HG02798 (cell line): Measurements from ENCODE around the gene LSM14A.
A peak's percentile ranks its signal among the peaks of the same experiment; 100 is the strongest.
"Not testable (repeated sequence)": the region's sequence is repeated elsewhere in the genome, so short reads cannot be mapped to it uniquely, and the experiment has no call there.

Source experiments
- ATAC-seq: cut with Tn5 transposase; IDR thresholded peaks from one replicate; pipeline ENCODE4 v1.9.1; 2021; ENCODE audit warnings: mild to moderate bottlenecking; ENCODE audit not compliant: unreplicated experiment, poor library complexity

Gene LSM14A

DNA sequence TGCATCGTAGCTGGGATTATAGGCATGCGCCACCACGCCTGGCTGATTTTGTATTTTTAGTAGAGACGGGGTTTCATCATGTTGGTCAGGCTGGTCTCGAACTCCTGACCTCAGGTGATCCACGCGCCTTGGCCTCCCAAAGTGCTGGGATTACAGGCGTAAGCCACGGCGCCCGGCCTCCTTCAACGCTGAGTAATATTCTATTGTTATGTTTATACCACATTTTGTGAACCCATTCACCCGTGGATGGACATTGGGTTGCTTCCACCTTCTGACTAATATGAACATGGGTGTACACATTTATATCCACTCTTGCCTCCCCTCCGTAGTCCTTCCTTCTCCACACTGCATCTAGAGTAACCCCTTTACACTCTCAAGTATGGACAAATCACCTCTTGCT is 80.9 kb downstream of the LSM14A start:
- not testable (repeated sequence) for ATAC-seq

DNA sequence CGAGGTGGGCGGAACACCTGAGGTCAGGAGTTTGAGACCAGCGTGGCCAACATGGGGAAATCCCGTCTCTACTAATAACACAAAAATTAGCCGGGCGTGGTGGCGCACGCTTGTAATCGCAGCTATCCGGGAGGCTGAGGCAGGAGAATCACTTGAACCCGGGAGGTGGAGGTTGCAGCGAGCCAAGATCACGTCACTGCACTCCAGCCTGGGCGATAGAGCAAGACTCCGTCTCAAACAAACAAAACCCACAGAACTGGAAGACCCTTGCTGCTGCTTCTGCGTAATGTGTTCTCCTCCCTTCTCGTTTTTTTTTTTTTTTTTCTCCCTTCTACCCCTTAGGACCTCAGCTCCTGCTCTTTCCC is 81.4 kb downstream of the LSM14A start:
- ATAC-seq, result not testable (repeated sequence)

DNA sequence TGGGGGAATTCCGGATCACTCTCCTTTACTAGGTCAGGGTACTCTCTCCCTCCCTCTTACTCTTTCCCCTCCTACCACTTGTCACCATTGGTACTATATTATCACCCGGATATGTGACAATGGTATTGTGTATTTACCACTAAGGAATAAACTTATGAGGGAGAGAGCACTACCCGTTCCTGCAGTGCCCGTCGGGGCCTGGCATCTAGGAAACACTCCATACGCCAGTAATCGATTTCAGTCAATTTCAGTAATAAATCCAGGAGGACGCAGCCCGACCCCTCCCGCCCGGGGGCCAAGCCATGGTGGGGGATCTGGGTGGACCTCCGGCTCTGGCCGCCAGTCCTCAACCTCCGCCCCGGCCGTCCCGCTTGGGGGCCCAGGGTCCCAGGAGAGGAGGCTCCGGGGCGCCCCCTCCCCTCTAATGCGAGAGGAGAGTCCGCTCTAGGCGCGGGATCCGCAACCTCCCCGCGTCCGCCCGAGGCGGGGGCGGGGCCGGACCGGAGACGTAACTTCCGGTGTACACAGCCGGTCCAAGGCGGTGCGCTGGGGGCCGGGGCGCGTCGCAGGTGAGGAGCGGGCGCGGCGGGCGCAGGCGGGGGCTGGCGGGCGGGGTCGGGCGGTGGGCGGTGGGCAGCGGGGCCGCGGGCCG is 81.9 kb downstream of the LSM14A start, which contains the start of gene GARRE1:
Gene GARRE1, plus strand, starts transcription at position 509 of the 652 bp plus-strand sequence. CDS start 45,920 bp downstream, outside the sequence.
- peak; percentile 91 for ATAC-seq

- ATAC-seq, result peak; percentile 63
Observed at GRCh38 chr19:34254698-34255432, 82.6 kb downstream of the LSM14A start.

- ATAC-seq, result no peak
Observed at GRCh38 chr19:34255546-34255945, 83.2 kb downstream of the LSM14A start.

GRCh38 chr19:34256835-34257558 is 84.7 kb downstream of the LSM14A start:
- ATAC-seq, result no peak

GRCh38 chr19:34257559-34257924 is 85.2 kb downstream of the LSM14A start:
- no peak for ATAC-seq

DNA sequence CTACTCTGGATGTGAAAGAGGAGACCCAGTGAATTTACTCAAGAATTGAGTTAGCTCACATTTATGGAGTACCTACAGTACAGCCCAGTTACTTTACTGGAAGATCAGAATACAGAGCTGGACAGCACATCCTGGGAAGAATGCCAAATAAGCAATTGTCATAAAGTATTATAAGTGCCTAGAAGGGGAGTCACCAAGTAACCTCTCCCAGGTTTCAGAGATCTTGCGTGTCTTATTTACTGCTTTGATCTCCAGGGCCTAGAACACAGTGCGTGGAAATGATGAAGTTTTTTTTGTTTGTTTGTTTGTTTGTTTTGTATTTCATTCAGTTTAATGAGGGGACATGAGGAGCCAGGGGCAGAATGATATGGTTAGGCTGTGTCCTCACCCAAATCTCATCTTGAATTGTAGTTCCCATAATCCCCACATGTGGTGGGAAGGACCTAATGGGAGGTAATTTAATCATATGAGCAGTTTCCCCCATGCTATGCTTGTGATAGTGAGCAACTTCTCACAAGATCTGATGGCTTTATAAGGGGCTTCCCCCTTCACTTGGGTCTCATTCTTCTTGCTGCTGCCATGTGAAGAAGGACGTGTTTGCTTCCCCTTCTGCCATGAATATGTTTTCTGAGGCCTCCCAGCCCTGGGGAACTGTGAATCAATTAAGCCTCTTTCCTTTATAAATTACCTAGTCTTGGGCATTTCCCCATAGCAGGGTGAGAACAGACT is 87.2 kb downstream of the LSM14A start:
- ATAC-seq, result no peak

DNA sequence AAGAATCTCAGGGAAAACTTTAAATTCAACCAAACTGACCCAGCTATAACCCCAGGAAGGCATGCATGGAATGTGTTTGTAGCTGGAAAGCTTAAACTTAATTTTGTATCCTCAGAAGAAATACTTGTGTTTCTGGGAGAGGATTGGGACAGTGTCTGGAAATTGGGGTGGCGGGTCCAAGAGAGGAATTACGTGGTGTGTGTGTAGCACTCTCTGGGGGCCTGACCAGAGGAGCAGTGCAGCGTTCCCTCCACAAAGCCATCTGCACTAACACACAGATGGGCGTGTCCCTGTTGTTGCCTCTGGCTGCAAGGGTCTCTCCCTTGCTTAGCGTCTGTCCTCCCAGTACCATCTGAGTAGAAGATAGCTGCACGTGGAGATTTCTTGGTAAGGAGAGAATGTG is 88.5 kb downstream of the LSM14A start:
- ATAC-seq, result no peak

GRCh38 chr19:34261334-34262109 is 89.2 kb downstream of the LSM14A start:
- ATAC-seq, result no peak

GRCh38 chr19:34263745-34264237 is 91.5 kb downstream of the LSM14A start:
- ATAC-seq, result no peak

- no peak for ATAC-seq
Observed at GRCh38 chr19:34265221-34265650, 92.9 kb downstream of the LSM14A start.

DNA sequence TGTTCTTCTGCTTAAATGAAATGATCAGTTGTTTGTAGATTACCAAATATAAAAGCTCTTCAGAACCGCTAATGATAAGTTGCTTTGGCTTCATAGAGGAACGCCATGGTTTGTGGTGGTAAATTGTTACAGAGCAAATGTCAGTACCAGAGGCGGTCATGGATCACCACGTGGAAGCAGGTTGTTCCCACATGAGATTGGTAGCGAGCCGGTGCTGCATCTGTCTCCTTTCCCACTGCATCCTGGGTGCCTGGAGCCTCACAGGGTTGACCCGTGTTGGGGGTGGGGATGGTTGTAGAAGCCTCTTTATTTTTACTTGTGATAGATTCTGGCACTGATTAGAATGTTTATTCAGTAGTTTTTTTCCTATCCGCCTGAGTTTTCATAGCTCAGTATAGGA is 96.8 kb downstream of the LSM14A start:
- ATAC-seq, result no peak

DNA sequence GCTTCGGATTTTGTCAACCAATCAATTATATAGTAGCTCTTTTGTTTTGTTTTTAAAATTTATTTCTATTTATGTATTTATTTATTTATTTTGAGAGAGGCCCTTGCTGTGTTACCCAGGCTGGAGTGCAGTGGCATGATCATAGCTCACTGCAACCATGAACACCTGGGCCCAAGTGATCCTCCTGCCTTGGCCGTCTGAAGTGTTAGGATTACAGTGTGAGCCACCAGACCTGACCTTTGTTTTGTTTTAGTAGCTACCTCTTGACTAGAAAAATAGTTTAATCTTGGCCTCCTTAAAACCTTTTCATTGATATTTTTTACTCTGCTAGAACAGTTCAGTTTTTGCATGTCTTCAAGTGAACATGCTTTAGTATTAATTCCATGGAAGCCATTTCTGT is 97.2 kb downstream of the LSM14A start:
- no peak for ATAC-seq

- no peak for ATAC-seq
Observed at GRCh38 chr19:34269968-34270621, 97.8 kb downstream of the LSM14A start.

GRCh38 chr19:34273121-34273520 is 100.8 kb downstream of the LSM14A start:
- no peak for ATAC-seq

DNA sequence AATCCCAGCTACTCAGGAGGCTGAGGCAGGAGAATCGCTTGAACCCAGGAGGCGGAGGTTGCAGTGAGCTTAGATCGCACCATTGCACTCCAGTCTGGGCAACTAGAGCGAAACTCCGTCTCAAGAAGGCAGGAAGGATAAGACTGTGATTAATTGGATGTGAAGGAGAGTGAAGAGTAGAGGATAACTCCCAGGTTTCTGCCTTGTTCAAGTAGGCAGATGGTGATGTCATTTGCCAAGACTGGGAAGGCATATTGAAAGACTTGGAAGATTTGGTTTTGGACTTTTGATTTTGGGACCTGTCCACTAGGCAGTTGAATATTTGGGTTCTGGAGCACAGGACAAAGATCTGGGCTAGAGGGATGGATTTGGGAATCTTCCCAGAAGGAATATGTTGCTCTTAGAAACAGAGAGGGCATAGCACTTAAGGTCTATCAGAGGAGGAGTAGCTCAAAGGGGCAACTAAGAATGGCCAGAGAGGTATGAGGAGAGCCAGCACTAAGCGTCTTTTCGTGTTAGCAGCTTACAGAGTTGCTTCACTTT is 102.1 kb downstream of the LSM14A start:
- no peak for ATAC-seq

GRCh38 chr19:34274827-34275625 is 102.7 kb downstream of the LSM14A start:
- ATAC-seq, result no peak
